GM12892 (cell line): Measurements from ENCODE around the gene KNTC1.

Source experiments
- POLR2A ChIP-seq: IDR thresholded peaks from 2 replicates; pipeline ENCODE4 v1.6.1; 2011; ENCODE audit warnings: low read depth, low read length, control low read depth
- POLR2AphosphoS5 ChIP-seq: IDR thresholded peaks from 2 replicates; pipeline ENCODE4 v1.6.1; 2011; ENCODE audit warnings: low read depth, low read length, control low read depth
- TAF1 ChIP-seq: IDR thresholded peaks from 2 replicates; pipeline ENCODE4 v1.6.1; 2011; ENCODE audit warnings: low read depth, mild to moderate bottlenecking, control low read depth, low read length, borderline replicate concordance

- TF ChIP-seq POLR2A (no peak), POLR2AphosphoS5 (no peak), TAF1 (no peak)
Measured at GRCh38 chr12:122480753-122481152, 46.3 kb upstream of the KNTC1 start.
